Keratinocyte (primary cell): ENCODE data around the gene MAPK4. TPM values are rescaled to one million over a fixed set of nuclear protein-coding genes. Genes with fewer than 3 reads are reported as not detected.

Experiments used
- DNase-seq: peaks from one replicate; pipeline ENCODE4 v3.0.0-alpha.2; 2011; ENCODE audit warnings: low read depth, missing footprints, low spot score
- FAIRE-seq: peaks from 2 replicates; lab custom pipeline; 2011; peaks lifted over from hg19 to GRCh38; lab: Jason Lieb, UNC
- H2AFZ ChIP-seq: 2 replicates; pipeline ENCODE4 v1.6.0; 2012; ENCODE audit warnings: low read length, control low read depth, inconsistent platforms; ENCODE audit not compliant: control insufficient read depth
- H3K27ac ChIP-seq: 2 replicates; pipeline ENCODE4 v1.5.1; 2011; ENCODE audit warnings: low read length; ENCODE audit not compliant: control insufficient read depth, insufficient read depth
- H3K27me3 ChIP-seq: 3 replicates; pipeline ENCODE4 v1.6.0; 2011; ENCODE audit warnings: low read length; ENCODE audit not compliant: control insufficient read depth, insufficient read depth; ENCODE audit errors: extremely low read depth
- H3K36me3 ChIP-seq, 2 experiments: 2 replicates in 1 of 2; 3 replicates in 1 of 2; pipeline ENCODE4 v1.5.1; 2011; ENCODE audit warnings: low read length in 2 of 2, mild to moderate bottlenecking in 1 of 2; ENCODE audit not compliant: control insufficient read depth in 2 of 2, insufficient read depth in 2 of 2; ENCODE audit errors: extremely low read depth in 1 of 2
- H3K4me1 ChIP-seq: 3 replicates; pipeline ENCODE4 v1.5.1; 2011; ENCODE audit warnings: low read length; ENCODE audit not compliant: control insufficient read depth, insufficient read depth; ENCODE audit errors: extremely low read depth
- H3K4me2 ChIP-seq: 3 replicates; pipeline ENCODE4 v1.6.0; 2011; ENCODE audit warnings: low read depth, low read length; ENCODE audit not compliant: control insufficient read depth, insufficient read depth; ENCODE audit errors: extremely low read depth
- H3K4me3 ChIP-seq, 3 experiments: fragments of 200-600 bp in 1 of 3; sonication (generic) in 1 of 3; 2 replicates in 2 of 3; 3 replicates in 1 of 3; pipeline ENCODE4 v1.5.1; 2011 to 2016; ENCODE audit warnings: low read length in 3 of 3, mild to moderate bottlenecking in 3 of 3, control low read depth in 2 of 3, inconsistent platforms in 1 of 3, low read depth in 1 of 3, mixed read lengths in 1 of 3, mixed run types in 1 of 3, moderate library complexity in 1 of 3; ENCODE audit not compliant: control insufficient read depth in 2 of 3, insufficient read depth in 2 of 3; ENCODE audit errors: extremely low read depth in 1 of 3
- H3K79me2 ChIP-seq: 2 replicates; pipeline ENCODE4 v1.6.0; 2012; ENCODE audit warnings: low read length; ENCODE audit not compliant: control insufficient read depth, insufficient read depth
- H3K9ac ChIP-seq: 3 replicates; pipeline ENCODE4 v1.6.0; 2011; ENCODE audit warnings: low read length; ENCODE audit not compliant: control insufficient read depth, insufficient read depth; ENCODE audit errors: extremely low read depth
- H3K9me1 ChIP-seq: 3 replicates; pipeline ENCODE4 v1.6.0; 2011; ENCODE audit warnings: low read length; ENCODE audit not compliant: control insufficient read depth, insufficient read depth; ENCODE audit errors: extremely low read depth
- H3K9me3 ChIP-seq: 2 replicates; pipeline ENCODE4 v1.5.1; 2012; ENCODE audit warnings: low read depth, low read length; ENCODE audit not compliant: control insufficient read depth
- H4K20me1 ChIP-seq: 3 replicates; pipeline ENCODE4 v1.6.0; 2011; ENCODE audit warnings: low read length; ENCODE audit not compliant: control insufficient read depth, insufficient read depth; ENCODE audit errors: extremely low read depth
- CTCF ChIP-seq, 3 experiments: IDR thresholded peaks in 1 of 3; conservative IDR thresholded peaks in 1 of 3; optimal IDR thresholded peaks in 1 of 3; 2 replicates in 2 of 3; 3 replicates in 1 of 3; pipeline versions ENCODE3 to v1.5.1; 2011; ENCODE audit warnings: low read length in 3 of 3, mild to moderate bottlenecking in 3 of 3, moderate library complexity in 2 of 3, control low read depth in 1 of 3, inconsistent platforms in 1 of 3; ENCODE audit not compliant: insufficient read depth in 2 of 3; ENCODE audit errors: extremely low read depth in 1 of 3
- EZH2 ChIP-seq: IDR thresholded peaks from one replicate; pipeline ENCODE4 v1.6.1; 2012; ENCODE audit warnings: inconsistent platforms, mild to moderate bottlenecking, low read length, moderate library complexity
- dilution Hi-C: fragments of 300-500 bp; cut with MboI; formaldehyde crosslinking; loops from one replicate; pipeline ENCODE4 v1.7.0; 2020; ENCODE audit warnings: low sequenced_read_pairs; ENCODE audit not compliant: extremely low pct_ligation_motif_present
- polyA plus RNA-seq, 5 experiments: library from polyadenylated mRNA; depleted of rRNA in 3 of 5; stranded (reverse) in 3 of 5; stranded (forward) in 1 of 5; unstranded in 1 of 5; fragments of >200 nt; gene quantifications; 1 replicate in 1 of 5; 2 replicates in 3 of 5; 3 replicates in 1 of 5; pipeline versions ENCODE4 v1.2.1 to v1.2.3, GENCODE V29; 2011 to 2012; ENCODE audit warnings: missing spikeins in 2 of 5, low read depth in 1 of 5, low replicate concordance in 1 of 5

Gene MAPK4
- polyA plus RNA-seq, 1 donor (not counting 4 experiments of a cell fraction or from before 2014, with no cell fraction given) = not detected

- no peaks in the 10 kb centered on the region for H3K27me3 ChIP-seq
- no peaks in the 10 kb centered on the region for H3K36me3 ChIP-seq
- no peak overlapping the region for H3K9ac ChIP-seq
- DNase-seq (no peak), FAIRE-seq (no peak)
- no peak for TF ChIP-seq CTCF (optimal IDR thresholded peaks at IDR 0.05 in 1 of 3, IDR thresholded peaks at IDR 0.05 in 1 of 3, conservative IDR thresholded peaks at IDR 0.05 in 1 of 3; ENCODE audit: extremely low read depth in 1 of 3, insufficient read depth in 2 of 3, low read length in 3 of 3)
- no peak for TF ChIP-seq EZH2
- no peaks in the 10 kb centered on the region for H4K20me1 ChIP-seq
- no peaks in the 10 kb centered on the region for H3K4me1 ChIP-seq
- H3K9me1 ChIP-seq = no peaks in the 10 kb centered on the region
- H2AFZ ChIP-seq = no peak overlapping the region
- no peaks in the 10 kb centered on the region for H3K9me3 ChIP-seq
- dilution Hi-C loops = no loop called here
- no peak overlapping the region for H3K4me2 ChIP-seq
- H3K27ac ChIP-seq = no peak overlapping the region
- H3K79me2 ChIP-seq = no peaks in the 10 kb centered on the region
- no peak overlapping the region for H3K4me3 ChIP-seq
These were observed 136.5 kb downstream of the MAPK4 start for GRCh38 chr18:50696436-50696835.

- no peak overlapping the region for H3K27ac ChIP-seq
- no peaks in the 10 kb centered on the region for H3K9me1 ChIP-seq
- H3K9me3 ChIP-seq = no peaks in the 10 kb centered on the region
- H2AFZ ChIP-seq = no peak overlapping the region
- H3K4me3 ChIP-seq = no peak overlapping the region
- no peak for DNase-seq
- TF ChIP-seq CTCF (optimal IDR thresholded peaks at IDR 0.05 in 1 of 3, IDR thresholded peaks at IDR 0.05 in 1 of 3, conservative IDR thresholded peaks at IDR 0.05 in 1 of 3; ENCODE audit: extremely low read depth in 1 of 3, insufficient read depth in 2 of 3, low read length in 3 of 3) (no peak), EZH2 (no peak)
- H3K36me3 ChIP-seq = no peaks in the 10 kb centered on the region
- H3K79me2 ChIP-seq = no peaks in the 10 kb centered on the region
- no peak overlapping the region for H3K9ac ChIP-seq
- no peaks in the 10 kb centered on the region for H3K4me1 ChIP-seq
- dilution Hi-C loops = no loop called here
- no peaks in the 10 kb centered on the region for H4K20me1 ChIP-seq
- no peak for FAIRE-seq
- no peaks in the 10 kb centered on the region for H3K27me3 ChIP-seq
- H3K4me2 ChIP-seq = no peak overlapping the region
These were observed 137.0 kb downstream of the MAPK4 start for GRCh38 chr18:50696929-50697328.
